GM19395 (cell line): ENCODE results near the gene COG1.
A peak's percentile ranks its signal among the peaks of the same experiment; 100 is the strongest.
"Not testable (repeated sequence)": the region's sequence is repeated elsewhere in the genome, so short reads cannot be mapped to it uniquely, and the experiment has no call there.

Source experiments
- ATAC-seq: cut with Tn5 transposase; IDR thresholded peaks from one replicate; pipeline ENCODE4 v1.9.1; 2021; ENCODE audit warnings: mild to moderate bottlenecking, moderate library complexity; ENCODE audit not compliant: unreplicated experiment

Gene COG1, protein sequence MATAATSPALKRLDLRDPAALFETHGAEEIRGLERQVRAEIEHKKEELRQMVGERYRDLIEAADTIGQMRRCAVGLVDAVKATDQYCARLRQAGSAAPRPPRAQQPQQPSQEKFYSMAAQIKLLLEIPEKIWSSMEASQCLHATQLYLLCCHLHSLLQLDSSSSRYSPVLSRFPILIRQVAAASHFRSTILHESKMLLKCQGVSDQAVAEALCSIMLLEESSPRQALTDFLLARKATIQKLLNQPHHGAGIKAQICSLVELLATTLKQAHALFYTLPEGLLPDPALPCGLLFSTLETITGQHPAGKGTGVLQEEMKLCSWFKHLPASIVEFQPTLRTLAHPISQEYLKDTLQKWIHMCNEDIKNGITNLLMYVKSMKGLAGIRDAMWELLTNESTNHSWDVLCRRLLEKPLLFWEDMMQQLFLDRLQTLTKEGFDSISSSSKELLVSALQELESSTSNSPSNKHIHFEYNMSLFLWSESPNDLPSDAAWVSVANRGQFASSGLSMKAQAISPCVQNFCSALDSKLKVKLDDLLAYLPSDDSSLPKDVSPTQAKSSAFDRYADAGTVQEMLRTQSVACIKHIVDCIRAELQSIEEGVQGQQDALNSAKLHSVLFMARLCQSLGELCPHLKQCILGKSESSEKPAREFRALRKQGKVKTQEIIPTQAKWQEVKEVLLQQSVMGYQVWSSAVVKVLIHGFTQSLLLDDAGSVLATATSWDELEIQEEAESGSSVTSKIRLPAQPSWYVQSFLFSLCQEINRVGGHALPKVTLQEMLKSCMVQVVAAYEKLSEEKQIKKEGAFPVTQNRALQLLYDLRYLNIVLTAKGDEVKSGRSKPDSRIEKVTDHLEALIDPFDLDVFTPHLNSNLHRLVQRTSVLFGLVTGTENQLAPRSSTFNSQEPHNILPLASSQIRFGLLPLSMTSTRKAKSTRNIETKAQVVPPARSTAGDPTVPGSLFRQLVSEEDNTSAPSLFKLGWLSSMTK

DNA sequence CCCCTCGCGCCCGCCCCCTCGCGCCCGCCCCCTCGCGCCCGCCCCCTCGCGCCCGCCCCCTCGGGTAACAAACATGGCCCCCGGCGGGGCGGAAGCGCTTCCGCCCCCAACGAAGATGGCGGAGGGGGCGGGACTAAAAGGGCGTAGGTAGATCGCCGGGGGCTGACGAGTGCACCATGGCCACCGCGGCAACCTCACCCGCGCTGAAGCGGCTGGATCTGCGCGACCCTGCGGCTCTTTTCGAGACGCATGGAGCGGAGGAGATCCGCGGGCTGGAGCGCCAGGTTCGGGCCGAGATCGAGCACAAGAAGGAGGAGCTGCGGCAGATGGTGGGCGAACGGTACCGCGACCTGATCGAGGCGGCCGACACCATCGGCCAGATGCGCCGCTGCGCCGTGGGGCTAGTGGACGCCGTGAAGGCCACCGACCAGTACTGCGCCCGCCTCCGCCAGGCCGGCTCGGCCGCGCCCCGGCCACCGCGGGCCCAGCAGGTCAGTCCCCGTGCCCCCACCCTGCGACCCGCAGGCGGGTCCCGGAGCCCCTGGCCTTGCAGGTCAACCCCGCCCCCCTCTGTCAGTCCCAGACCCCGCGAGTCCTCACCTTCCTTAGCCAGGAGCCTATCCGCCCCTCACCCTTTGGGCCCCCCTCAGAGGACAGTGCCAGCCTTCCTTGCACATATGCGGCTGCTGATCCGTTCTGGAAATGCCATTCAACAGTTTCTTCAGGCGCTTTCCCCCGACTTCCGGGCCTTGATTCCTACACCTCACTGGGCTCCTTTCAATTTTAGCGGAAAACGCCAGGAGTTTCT lies at the start of gene COG1:
Gene COG1 (plus strand): TSS at position 162 of the 808 bp plus-strand sequence. CDS start 15 bp downstream, at position 177.
- peak; percentile 67 for ATAC-seq

DNA sequence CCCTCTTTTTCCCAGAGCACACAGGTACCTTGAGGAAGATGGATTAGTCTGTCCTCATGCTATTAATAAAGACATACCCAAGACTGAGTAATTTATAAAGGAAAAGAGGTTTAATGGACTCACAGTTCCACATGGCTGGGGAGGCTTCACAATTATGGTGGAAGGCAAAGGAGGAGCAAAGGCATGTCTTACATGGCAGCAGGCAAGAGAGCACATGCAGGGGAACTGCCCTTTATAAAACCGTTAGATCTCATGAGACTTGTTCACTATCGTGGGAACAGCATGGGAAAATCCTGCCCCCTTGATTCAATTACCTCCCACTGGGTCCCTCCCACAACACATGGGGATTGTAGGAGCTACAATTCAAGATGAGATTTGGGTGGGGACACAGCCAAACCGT lies 48.6 kb upstream of the COG1 start:
- not testable (repeated sequence) for ATAC-seq

DNA sequence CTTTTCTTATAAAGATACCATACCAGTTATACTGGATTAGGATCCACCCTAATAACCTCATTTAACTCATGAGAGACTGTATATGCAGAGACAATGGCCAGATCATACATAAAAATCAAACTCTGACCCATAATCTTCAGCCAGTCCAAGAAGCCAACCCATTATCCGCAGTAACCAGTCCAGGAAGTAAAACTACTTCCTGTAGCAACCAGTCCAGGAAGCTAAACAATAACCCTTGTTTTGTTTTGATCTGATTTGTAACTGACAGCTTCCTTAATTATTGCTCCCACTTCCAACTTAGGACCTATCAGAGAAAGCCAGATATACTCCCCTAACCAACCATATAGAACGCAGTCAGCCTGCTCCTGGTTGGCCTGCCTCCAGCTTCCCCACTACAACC lies 47.2 kb upstream of the COG1 start:
- no peak for ATAC-seq

DNA sequence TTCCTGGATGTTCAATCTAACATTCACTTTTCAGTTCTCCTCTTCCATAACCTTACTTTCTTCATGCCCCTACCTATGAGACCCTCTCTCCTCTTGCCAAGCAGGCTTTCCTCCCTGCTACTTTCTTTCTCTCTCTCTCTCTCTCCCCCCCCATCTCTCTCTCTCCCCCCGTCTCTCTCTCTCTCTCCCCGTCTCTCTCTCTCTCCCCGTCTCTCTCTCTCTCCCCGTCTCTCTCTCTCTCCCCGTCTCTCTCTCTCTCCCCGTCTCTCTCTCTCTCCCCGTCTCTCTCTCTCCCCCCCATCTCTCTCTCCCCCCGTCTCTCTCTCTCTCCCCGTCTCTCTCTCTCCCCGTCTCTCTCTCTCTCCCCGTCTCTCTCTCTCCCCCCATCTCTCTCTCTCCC lies 45.1 kb upstream of the COG1 start:
- not testable (repeated sequence) for ATAC-seq

- ATAC-seq, result no peak
These were observed 44.1 kb upstream of the COG1 start for GRCh38 chr17:73148540-73149334.

- ATAC-seq, result not testable (repeated sequence)
These were observed 42.1 kb upstream of the COG1 start for GRCh38 chr17:73150622-73151300.

DNA sequence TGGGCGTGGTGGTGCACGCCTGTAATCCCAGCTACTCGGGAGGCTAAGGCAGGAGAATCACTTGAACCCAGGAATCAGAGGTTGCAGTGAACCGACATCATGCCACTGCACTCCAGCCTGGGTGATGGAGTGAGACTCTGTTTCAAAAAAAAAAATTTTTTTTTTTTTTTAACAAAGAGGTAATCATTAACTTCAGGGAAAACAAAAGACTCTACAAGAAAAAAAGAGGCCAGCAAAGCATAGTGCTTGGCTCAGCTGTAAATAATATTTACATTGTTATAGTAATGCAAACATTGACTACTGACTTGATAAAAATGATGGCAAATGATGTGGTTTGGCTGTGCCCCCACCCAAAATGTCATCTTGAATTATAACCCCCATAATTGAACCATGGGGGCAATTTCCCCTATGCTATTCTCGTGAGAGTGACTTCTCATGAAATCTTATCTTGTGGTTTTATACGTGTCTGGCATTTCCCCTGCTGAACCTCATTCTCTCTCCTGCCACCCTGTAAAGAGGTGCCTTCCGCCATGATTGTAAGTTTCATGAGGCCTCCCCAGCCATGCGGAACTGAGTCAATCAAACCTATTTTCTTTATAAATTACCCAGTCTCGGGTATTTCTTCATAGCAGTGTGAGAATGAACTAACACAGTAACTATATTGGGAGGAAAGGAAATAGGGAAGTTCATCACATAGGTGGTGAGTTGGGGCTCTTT lies 40.8 kb upstream of the COG1 start:
- ATAC-seq, result no peak

GRCh38 chr17:73155410-73156165 lies 37.3 kb upstream of the COG1 start:
- ATAC-seq, result peak; percentile 5

DNA sequence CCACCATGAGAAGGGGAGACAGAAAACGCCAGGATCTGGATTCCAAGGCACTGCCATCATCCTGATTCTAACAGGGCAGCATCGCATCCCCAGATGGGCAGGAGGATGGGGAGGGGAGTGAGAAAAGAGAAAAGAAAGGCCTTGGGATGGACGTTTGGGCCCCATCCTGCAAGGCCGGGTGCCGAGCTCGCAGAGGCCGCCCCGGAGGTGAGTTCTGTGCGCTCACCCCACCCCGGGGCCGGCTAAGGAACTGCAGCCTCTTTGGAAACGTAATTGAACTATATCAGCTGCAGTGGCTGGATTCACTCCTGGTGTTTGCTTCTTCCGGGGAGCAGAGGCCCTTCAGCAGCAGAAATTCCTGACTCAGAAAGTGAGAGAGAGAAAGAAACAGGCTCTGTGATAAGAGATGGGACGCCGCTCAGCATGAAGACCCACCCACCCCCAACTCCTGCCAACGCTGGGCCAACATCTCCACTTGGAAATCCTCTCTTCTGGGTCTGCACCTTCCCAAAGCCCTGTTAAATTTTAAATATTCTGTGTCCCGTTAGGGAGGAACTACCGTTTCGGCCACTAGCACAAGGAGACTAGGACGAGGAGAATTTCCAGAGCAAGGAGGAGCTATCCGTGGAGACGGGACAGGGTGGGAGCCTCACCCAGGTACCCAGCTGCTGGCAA lies 36.6 kb upstream of the COG1 start:
- ATAC-seq, result peak; percentile 86

DNA sequence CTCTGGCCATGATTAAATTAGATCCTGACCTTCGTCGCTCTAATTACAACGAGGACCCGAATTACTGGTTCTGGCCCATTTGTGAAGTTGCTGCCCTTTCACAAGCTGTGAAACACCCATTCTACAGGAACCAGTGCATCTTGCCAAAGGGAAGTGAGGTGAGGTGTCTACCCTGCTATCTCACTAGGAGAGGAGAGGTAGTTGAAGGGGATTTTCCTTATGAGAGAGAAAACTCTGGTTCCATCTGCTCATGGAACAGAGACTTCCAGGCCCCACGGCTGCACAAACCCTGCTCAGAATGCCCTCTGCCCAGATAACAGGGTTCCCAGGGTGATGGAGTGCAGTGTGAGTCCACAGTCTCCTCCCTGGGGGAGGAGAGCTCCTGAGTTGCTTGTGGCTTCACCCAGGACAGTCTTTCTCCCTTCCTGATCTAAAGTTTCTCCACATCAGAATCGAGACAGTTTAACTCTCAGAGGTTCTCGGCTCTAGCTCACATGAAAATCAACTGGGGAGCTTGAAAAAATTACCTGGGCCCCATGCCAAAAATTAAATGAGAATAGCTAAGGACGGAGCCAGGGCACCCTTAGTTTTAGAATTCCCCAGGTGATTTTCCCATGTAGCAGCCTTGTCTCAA lies 35.9 kb upstream of the COG1 start:
- no peak for ATAC-seq

DNA sequence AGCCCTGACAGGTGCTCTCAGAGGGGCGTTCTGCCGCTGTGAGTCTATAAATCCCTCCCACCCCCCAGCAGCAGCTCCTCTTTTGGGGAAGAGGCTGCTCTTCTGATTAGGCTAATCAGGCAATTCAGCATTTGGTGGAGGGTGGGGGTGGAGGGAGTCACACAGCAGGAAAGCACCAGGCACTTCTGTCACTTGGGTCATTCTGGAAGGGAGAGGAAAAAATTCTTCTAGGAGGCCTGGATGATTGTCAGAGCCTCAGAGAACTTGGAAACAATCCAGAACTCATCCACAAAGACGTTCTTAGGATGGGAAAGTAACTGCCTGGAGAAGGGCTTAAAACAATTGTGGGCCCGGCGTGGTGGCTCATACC lies 35.3 kb upstream of the COG1 start:
- no peak for ATAC-seq

DNA sequence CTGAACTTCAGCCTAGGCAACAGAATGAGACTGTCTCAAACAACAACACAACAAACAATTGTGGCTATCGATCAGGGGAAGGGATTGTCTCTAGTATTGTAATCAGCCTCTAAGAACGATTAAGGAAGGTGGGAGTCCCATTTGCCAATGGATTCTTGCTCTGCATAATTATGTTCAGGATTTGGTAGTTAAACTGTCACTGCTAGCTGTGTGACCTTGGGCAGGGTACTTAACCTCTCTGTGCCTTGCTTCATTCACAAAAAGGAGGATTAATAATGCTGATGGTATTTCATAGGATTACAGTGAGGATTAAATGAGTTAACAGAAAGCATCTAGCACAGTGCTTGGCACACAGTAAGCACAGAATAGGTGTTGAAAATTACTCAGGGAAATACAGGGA lies 34.7 kb upstream of the COG1 start:
- ATAC-seq, result no peak

- ATAC-seq, result no peak
These were observed 31.8 kb upstream of the COG1 start for GRCh38 chr17:73160980-73161630.

DNA sequence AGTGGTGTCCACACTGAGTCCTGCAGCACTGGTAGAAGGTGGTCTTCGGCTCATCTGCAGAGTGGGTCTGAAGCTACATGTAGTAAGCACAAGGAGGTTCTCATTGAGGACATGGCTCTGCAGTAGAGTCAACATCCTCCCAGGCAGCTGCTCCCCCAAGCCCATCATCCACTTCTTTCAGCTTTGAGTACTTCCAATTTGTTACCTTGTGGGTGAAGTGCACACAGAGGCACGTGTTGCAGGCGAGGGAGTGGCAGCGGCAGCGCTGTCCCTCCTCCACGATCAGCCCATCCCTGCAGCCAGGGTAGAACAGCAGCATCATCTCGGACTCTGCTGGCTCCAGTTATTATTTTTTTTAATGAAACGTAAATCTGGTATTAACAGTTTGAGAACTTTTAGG lies 29.8 kb upstream of the COG1 start:
- ATAC-seq, result no peak

DNA sequence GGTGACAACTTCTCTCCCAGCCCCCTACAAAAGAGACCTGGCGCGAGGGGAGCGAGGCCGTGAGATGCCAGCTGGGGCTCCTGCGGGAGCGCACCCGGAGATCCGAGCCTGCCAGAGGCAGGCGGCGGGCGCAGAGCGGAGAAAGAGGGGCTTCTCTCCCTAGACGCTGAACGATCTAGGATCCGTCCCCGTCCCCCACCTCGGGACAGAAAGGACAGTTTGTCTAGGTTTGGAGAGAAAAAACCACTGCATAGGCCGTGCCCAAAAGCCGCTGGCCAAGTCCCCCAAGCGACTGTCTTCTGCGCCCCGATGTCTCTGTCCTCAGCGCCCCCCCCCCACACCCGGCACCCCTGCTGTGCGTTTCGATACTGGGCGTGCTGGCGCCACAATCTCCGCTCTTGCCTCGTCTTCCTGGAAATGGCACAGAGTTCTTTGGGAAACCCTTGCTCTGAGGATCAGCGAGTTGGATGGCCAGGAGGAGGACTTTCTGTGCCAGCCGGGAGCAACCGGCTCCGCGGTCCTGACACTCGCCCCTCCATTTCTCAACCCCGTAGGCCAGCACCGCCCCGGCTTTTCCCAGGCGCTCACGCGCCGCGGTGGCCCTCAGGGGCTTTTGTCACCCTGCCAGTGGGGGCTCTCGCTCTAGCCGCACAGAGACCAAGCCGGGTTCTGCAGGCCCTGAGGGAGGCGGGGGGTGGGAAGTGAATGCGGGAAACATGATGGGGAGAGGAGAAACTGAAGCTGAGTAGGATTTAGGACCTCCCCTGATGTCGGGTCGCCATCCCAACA lies 27.0 kb upstream of the COG1 start:
- no peak for ATAC-seq
